Fibroblast of lung (primary cell): ENCODE measurements around the gene SP6. TPM values are rescaled to one million over a fixed set of nuclear protein-coding genes. Genes with fewer than 3 reads are reported as not detected.
A peak's percentile ranks its signal among the peaks of the same experiment; 100 is the strongest.

ENCODE experiments used
- DNase-seq, 2 donors: peaks; one replicate each; pipeline versions ENCODE4 v3.0.0 to v3.0.0-alpha.2; 2010; ENCODE audit warnings: low read depth in 2 of 2
- H2AFZ ChIP-seq: 2 replicates; pipeline ENCODE4 v1.5.1; 2012; ENCODE audit warnings: low read length, control low read depth, inconsistent platforms
- H3K27ac ChIP-seq: 2 replicates; pipeline ENCODE4 v1.5.1; 2011; ENCODE audit warnings: low read length, control low read depth; ENCODE audit not compliant: insufficient read depth
- H3K27me3 ChIP-seq: 2 replicates; pipeline ENCODE4 v1.5.1; 2011; ENCODE audit warnings: mild to moderate bottlenecking, low read length; ENCODE audit not compliant: control insufficient read depth, insufficient read depth
- H3K36me3 ChIP-seq: 2 replicates; pipeline ENCODE4 v1.5.1; 2011; ENCODE audit warnings: low read length; ENCODE audit not compliant: control insufficient read depth, insufficient read depth
- H3K4me1 ChIP-seq: 2 replicates; pipeline ENCODE4 v1.5.1; 2011; ENCODE audit warnings: low read length; ENCODE audit not compliant: control insufficient read depth, insufficient read depth; ENCODE audit errors: extremely low read depth
- H3K4me2 ChIP-seq: 2 replicates; pipeline ENCODE4 v1.5.1; 2011; ENCODE audit warnings: low read length, control low read depth; ENCODE audit not compliant: insufficient read depth; ENCODE audit errors: extremely low read depth
- H3K4me3 ChIP-seq, 4 experiments: fragments of 200-600 bp in 1 of 4; sonication (generic) in 1 of 4; replicated peaks in 1 of 4; 2 replicates each; pipeline ENCODE4 v1.5.1; 2011 to 2016; ENCODE audit warnings: low read length in 4 of 4, low read depth in 3 of 4, mild to moderate bottlenecking in 3 of 4, control low read depth in 2 of 4, inconsistent platforms in 1 of 4, mixed read lengths in 1 of 4; ENCODE audit not compliant: insufficient read depth in 1 of 4; ENCODE audit errors: control extremely low read depth in 1 of 4
- H3K79me2 ChIP-seq: 2 replicates; pipeline ENCODE4 v1.5.1; 2012; ENCODE audit warnings: mild to moderate bottlenecking, low read length, inconsistent platforms; ENCODE audit not compliant: control insufficient read depth, insufficient read depth
- H3K9ac ChIP-seq: 2 replicates; pipeline ENCODE4 v1.5.1; 2011; ENCODE audit warnings: mild to moderate bottlenecking, low read length, control low read depth; ENCODE audit not compliant: insufficient read depth
- H3K9me3 ChIP-seq: 2 replicates; pipeline ENCODE4 v1.5.1; 2012; ENCODE audit warnings: low read depth, low read length; ENCODE audit not compliant: control insufficient read depth, insufficient read depth
- H4K20me1 ChIP-seq: 2 replicates; pipeline ENCODE4 v1.5.1; 2011; ENCODE audit warnings: low read length; ENCODE audit not compliant: control insufficient read depth, insufficient read depth; ENCODE audit errors: extremely low read depth
- CTCF ChIP-seq, 2 donors: IDR thresholded peaks in 1 of 2; conservative IDR thresholded peaks in 1 of 2; 1 replicate in 1 of 2; 2 replicates in 1 of 2; pipeline ENCODE4 v1.5.1; 2011 to 2012; ENCODE audit warnings: low read length in 2 of 2, control low read depth in 1 of 2, inconsistent platforms in 1 of 2, low read depth in 1 of 2, mild to moderate bottlenecking in 1 of 2
- EZH2 ChIP-seq: IDR thresholded peaks from 2 replicates; pipeline ENCODE4 v1.5.1; 2012; ENCODE audit warnings: low read length, control low read depth, mild to moderate bottlenecking; ENCODE audit errors: missing control alignments
- polyA plus RNA-seq, 2 donors: library from polyadenylated mRNA; depleted of rRNA in 1 of 2; stranded (reverse) in 1 of 2; unstranded in 1 of 2; fragments of >200 nt; gene quantifications; 2 replicates each; pipeline ENCODE4 v1.2.1, GENCODE V29; 2011 to 2012; ENCODE audit warnings: missing spikeins in 1 of 2
- total RNA-seq: library from RNA; depleted of rRNA; stranded (reverse); fragments of >200 nt; gene quantifications from 2 replicates; pipeline ENCODE4 v1.2.1, GENCODE V29; 2014

Gene SP6
- total and polyA plus RNA-seq, 2 donors (not counting 1 experiment from before 2014, with no cell fraction given) = under 0.01 to 0.07 TPM

- no peak overlapping the region for H3K27ac ChIP-seq
- no peaks in the 10 kb centered on the region for H3K79me2 ChIP-seq
- no peaks in the 10 kb centered on the region for H3K9me3 ChIP-seq
- no peaks in the 10 kb centered on the region for H3K36me3 ChIP-seq
- no peak overlapping the region for H2AFZ ChIP-seq
- H3K27me3 ChIP-seq = peaks cover 23% of the 10 kb centered on the region
- DNase-seq = peak; percentile 20 to 39
- no peak overlapping the region for H3K4me2 ChIP-seq
- no peak overlapping the region for H3K4me3 ChIP-seq
- TF ChIP-seq CTCF (conservative IDR thresholded peaks at IDR 0.05 in 1 of 2, IDR thresholded peaks at IDR 0.05 in 1 of 2; ENCODE audit: low read depth in 1 of 2, low read length in 2 of 2) (peak; percentile 50 to 73), EZH2 (no peak)
- H3K9ac ChIP-seq = no peak overlapping the region
- no peaks in the 10 kb centered on the region for H3K4me1 ChIP-seq
- no peaks in the 10 kb centered on the region for H4K20me1 ChIP-seq
Measured at GRCh38 chr17:47802341-47803022, 48.5 kb downstream of the SP6 start.

DNA sequence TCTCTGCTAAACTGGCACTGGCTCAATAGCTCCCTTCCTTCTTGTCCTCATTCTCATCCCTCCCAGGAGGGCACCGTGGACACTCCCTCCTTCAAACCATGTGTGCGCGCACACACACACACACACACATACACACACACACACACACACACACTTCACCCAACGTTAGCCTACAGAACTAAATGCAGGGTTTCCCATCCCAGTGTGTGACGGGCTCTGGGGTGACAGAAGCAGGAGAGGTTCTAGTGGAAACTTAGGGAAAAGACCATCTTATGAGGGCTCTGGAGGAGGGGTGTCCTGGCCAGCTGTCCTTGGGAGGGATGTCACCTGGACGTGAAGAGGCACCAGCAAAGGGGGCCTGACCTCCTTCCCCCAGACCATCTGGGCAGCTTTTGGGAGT lies 49.1 kb downstream of the SP6 start:
- Histone ChIP-seq H3K4me3 (no peak overlapping the region), H4K20me1 (no peaks in the 10 kb centered on the region), H3K4me2 (no peak overlapping the region), H3K9me3 (no peaks in the 10 kb centered on the region), H2AFZ (no peak overlapping the region), H3K27me3 (peaks cover 23% of the 10 kb centered on the region), H3K36me3 (no peaks in the 10 kb centered on the region), H3K4me1 (no peaks in the 10 kb centered on the region), H3K9ac (no peak overlapping the region), H3K27ac (no peak overlapping the region), H3K79me2 (no peaks in the 10 kb centered on the region)
- no peak for TF ChIP-seq CTCF (conservative IDR thresholded peaks at IDR 0.05 in 1 of 2, IDR thresholded peaks at IDR 0.05 in 1 of 2; ENCODE audit: low read depth in 1 of 2, low read length in 2 of 2)
- no peak for DNase-seq

DNA sequence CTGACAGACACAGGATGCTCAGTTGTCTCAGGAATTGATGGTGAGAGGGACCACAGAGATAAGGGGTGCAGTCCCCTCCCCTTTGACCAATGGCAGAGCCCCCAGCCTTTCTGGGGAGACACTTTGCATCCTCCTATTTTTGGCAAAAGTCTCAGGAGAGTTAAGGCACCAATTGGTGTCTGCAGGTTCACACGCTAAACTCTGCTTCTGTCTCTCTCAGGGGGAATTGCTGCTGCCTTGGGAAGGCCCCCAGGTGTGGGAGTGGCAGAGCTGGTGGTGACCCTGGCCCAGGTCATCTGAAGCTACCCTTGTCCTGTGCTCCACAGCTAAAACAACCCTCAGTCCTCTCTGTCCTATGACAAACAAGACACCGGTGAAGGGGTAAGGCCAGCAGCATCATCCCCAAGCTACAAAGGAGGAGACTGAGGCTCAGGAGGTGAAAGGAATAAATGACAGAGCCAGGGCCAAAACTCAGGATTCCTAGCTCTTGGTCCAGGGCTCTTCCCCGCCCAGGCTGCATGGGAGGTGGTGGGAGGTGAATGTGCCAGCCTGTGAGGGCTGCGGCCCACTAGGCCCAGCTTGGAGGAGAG lies 49.7 kb downstream of the SP6 start:
- Histone ChIP-seq H2AFZ (no peak overlapping the region), H3K4me2 (no peak overlapping the region), H3K4me1 (no peaks in the 10 kb centered on the region), H3K9me3 (no peaks in the 10 kb centered on the region), H3K9ac (no peak overlapping the region), H3K27me3 (peaks cover 23% of the 10 kb centered on the region), H4K20me1 (no peaks in the 10 kb centered on the region), H3K79me2 (no peaks in the 10 kb centered on the region), H3K4me3 (no peak overlapping the region), H3K36me3 (no peaks in the 10 kb centered on the region), H3K27ac (no peak overlapping the region)
- TF ChIP-seq EZH2 (no peak), CTCF (conservative IDR thresholded peaks at IDR 0.05 in 1 of 2, IDR thresholded peaks at IDR 0.05 in 1 of 2; ENCODE audit: low read depth in 1 of 2, low read length in 2 of 2) (no peak)
- DNase-seq = no peak
